ENCODE data around the gene PLXNA3. TPM values are rescaled to one million over a fixed set of nuclear protein-coding genes. Genes with fewer than 3 reads are reported as not detected.
A peak's percentile ranks its signal among the peaks of the same experiment; 100 is the strongest.

Gene PLXNA3
- total and polyA plus RNA-seq, 3 donors from 2014 or later, result 24.7 to 63.5 (median 37.3) TPM

- H3K36me3 ChIP-seq (ENCODE audit: low read depth, missing control alignments), result no peaks in the 10 kb centered on the region
- no peaks in the 10 kb centered on the region for H3K9me3 ChIP-seq
- no peaks in the 10 kb centered on the region for H3K4me1 ChIP-seq
- TF ChIP-seq, protein P1, sequence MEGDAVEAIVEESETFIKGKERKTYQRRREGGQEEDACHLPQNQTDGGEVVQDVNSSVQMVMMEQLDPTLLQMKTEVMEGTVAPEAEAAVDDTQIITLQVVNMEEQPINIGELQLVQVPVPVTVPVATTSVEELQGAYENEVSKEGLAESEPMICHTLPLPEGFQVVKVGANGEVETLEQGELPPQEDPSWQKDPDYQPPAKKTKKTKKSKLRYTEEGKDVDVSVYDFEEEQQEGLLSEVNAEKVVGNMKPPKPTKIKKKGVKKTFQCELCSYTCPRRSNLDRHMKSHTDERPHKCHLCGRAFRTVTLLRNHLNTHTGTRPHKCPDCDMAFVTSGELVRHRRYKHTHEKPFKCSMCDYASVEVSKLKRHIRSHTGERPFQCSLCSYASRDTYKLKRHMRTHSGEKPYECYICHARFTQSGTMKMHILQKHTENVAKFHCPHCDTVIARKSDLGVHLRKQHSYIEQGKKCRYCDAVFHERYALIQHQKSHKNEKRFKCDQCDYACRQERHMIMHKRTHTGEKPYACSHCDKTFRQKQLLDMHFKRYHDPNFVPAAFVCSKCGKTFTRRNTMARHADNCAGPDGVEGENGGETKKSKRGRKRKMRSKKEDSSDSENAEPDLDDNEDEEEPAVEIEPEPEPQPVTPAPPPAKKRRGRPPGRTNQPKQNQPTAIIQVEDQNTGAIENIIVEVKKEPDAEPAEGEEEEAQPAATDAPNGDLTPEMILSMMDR (IDR thresholded peaks at IDR 0.05), result no peak
- TF ChIP-seq POLR2A (IDR thresholded peaks at IDR 0.05), result no peak
- no peak overlapping the region for H3K4me3 ChIP-seq
- DNase-seq, result no peak
- H3K27ac ChIP-seq, result no peak overlapping the region
- H3K27me3 ChIP-seq, result no peaks in the 10 kb centered on the region
- 91 to 95% methylated on average over 7 to 9 of the region's 9 CpGs for WGBS, 2 donors
- intact Hi-C loops (cut with DNase I; ENCODE audit: low total_unique reads), result no loop called here
These were observed 5.3 kb upstream of the PLXNA3 start for GRCh38 chrX:154452823-154453222.

- no peaks in the 10 kb centered on the region for H3K27me3 ChIP-seq
- TF ChIP-seq, protein P1 (IDR thresholded peaks at IDR 0.05), result no peak
- TF ChIP-seq POLR2A (IDR thresholded peaks at IDR 0.05), result no peak
- 8 to 9% methylated on average over 12 to 33 of the region's 65 CpGs for WGBS, 2 donors
- peak overlapping the region in 1 of 2 donors; percentile 56 for H3K27ac ChIP-seq
- peak; percentile 30 for DNase-seq
- intact Hi-C loops (cut with DNase I; ENCODE audit: low total_unique reads), result no loop called here
- H3K4me3 ChIP-seq, result peak overlapping the region; percentile 44 to 55
- H3K9me3 ChIP-seq, result no peaks in the 10 kb centered on the region
- no peaks in the 10 kb centered on the region for H3K36me3 ChIP-seq (ENCODE audit: low read depth, missing control alignments)
- no peaks in the 10 kb centered on the region for H3K4me1 ChIP-seq
These were observed 478 bp upstream of the PLXNA3 start for GRCh38 chrX:154457491-154458115.

GRCh38 chrX:154458954-154459778 is 1.1 kb downstream of the PLXNA3 start:
- no peaks in the 10 kb centered on the region for H3K9me3 ChIP-seq
- no peaks in the 10 kb centered on the region for H3K27me3 ChIP-seq
- 15 to 30% methylated on average over 2 to 13 of the region's 15 CpGs for WGBS, 2 donors
- H3K4me3 ChIP-seq, result peak overlapping the region; percentile 55 to 66
- no peaks in the 10 kb centered on the region for H3K4me1 ChIP-seq
- DNase-seq, result peak; percentile 38
- no peak for TF ChIP-seq POLR2A (IDR thresholded peaks at IDR 0.05)
- TF ChIP-seq, protein P1 (IDR thresholded peaks at IDR 0.05), result no peak
- H3K27ac ChIP-seq, result no peak overlapping the region
- intact Hi-C loops (cut with DNase I; ENCODE audit: low total_unique reads), result no loop called here
- H3K36me3 ChIP-seq (ENCODE audit: low read depth, missing control alignments), result no peaks in the 10 kb centered on the region

GRCh38 chrX:154459832-154460231 is 1.8 kb downstream of the PLXNA3 start:
- Histone ChIP-seq H3K36me3 (ENCODE audit: low read depth, missing control alignments) (no peaks in the 10 kb centered on the region), H3K27ac (no peak overlapping the region), H3K4me3 (no peak overlapping the region), H3K9me3 (no peaks in the 10 kb centered on the region), H3K4me1 (no peaks in the 10 kb centered on the region), H3K27me3 (no peaks in the 10 kb centered on the region)
- intact Hi-C loops (cut with DNase I; ENCODE audit: low total_unique reads), result no loop called here
- DNase-seq, result peak; percentile 21
- no peak for TF ChIP-seq POLR2A (IDR thresholded peaks at IDR 0.05)
- TF ChIP-seq, protein P1 (IDR thresholded peaks at IDR 0.05), result no peak
- WGBS, 2 donors, result 31% methylated on average over 12 of the region's 14 CpGs; no CpG with 5 or more reads in 1 of the 2 donors
